ENCODE measurements around the gene LRRC4.

DNA sequence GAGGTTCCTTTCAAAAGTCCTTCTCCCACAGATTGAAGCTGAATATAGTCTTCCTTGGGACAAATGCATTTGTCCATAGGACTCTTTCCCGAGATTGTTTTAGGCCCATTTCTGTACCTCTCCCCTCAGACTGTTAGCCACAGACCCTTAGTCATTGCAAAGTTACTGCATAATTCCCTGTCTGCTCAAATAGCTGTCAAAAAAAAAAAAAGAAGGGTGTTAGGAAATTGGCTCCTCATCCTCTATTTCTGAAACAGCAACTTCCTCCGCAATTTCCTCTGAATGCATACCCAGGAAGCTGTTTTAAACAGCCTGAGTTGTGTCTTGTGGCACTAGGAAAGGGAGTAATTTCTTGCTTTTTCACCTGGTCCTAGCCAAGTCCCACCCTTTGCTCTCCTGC lies 5.4 kb downstream of the LRRC4 start:
- TF ChIP-seq, protein P1, sequence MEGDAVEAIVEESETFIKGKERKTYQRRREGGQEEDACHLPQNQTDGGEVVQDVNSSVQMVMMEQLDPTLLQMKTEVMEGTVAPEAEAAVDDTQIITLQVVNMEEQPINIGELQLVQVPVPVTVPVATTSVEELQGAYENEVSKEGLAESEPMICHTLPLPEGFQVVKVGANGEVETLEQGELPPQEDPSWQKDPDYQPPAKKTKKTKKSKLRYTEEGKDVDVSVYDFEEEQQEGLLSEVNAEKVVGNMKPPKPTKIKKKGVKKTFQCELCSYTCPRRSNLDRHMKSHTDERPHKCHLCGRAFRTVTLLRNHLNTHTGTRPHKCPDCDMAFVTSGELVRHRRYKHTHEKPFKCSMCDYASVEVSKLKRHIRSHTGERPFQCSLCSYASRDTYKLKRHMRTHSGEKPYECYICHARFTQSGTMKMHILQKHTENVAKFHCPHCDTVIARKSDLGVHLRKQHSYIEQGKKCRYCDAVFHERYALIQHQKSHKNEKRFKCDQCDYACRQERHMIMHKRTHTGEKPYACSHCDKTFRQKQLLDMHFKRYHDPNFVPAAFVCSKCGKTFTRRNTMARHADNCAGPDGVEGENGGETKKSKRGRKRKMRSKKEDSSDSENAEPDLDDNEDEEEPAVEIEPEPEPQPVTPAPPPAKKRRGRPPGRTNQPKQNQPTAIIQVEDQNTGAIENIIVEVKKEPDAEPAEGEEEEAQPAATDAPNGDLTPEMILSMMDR (IDR thresholded peaks at IDR 0.05): no peak
- TF ChIP-seq POLR2A (IDR thresholded peaks at IDR 0.05): no peak
- no peak for TF ChIP-seq POLR2AphosphoS5 (IDR thresholded peaks at IDR 0.05)

Data from prostate gland (tissue), 2 donors.